ENCODE results near the gene KIAA0753. TPM values are rescaled to one million over a fixed set of nuclear protein-coding genes. Genes with fewer than 3 reads are reported as not detected.

KIAA0753 gene
- total RNA-seq, 1 donor from 2014 or later, result 7.0 TPM

- no peak overlapping the region for H3K4me3 ChIP-seq
- H3K27me3 ChIP-seq (ENCODE audit: low read depth), result peaks cover 22% of the 10 kb centered on the region
- no peaks in the 10 kb centered on the region for H3K9me3 ChIP-seq (replicated peaks)
- no peaks in the 10 kb centered on the region for H3K36me3 ChIP-seq
- intact Hi-C loops (cut with micrococcal nuclease), result no loop called here
- DNase-seq, result no peak
- TF ChIP-seq CTCF (IDR thresholded peaks at IDR 0.05; ENCODE audit: borderline replicate concordance), result no peak
- no peak overlapping the region for H3K27ac ChIP-seq (replicated peaks)
- H3K4me1 ChIP-seq, result peaks cover 7% of the 10 kb centered on the region
Measured at GRCh38 chr17:6560496-6560895, 80.0 kb downstream of the KIAA0753 start.

GRCh38 chr17:6559753-6560215 is 80.7 kb downstream of the KIAA0753 start:
- no peak overlapping the region for H3K4me3 ChIP-seq
- H3K9me3 ChIP-seq (replicated peaks), result no peaks in the 10 kb centered on the region
- H3K36me3 ChIP-seq, result no peaks in the 10 kb centered on the region
- no peak for TF ChIP-seq CTCF (IDR thresholded peaks at IDR 0.05; ENCODE audit: borderline replicate concordance)
- intact Hi-C loops (cut with micrococcal nuclease), result no loop called here
- no peak overlapping the region for H3K27ac ChIP-seq (replicated peaks)
- peaks cover 14% of the 10 kb centered on the region for H3K4me1 ChIP-seq
- no peak for DNase-seq
- peaks cover 27% of the 10 kb centered on the region for H3K27me3 ChIP-seq (ENCODE audit: low read depth)

DNA sequence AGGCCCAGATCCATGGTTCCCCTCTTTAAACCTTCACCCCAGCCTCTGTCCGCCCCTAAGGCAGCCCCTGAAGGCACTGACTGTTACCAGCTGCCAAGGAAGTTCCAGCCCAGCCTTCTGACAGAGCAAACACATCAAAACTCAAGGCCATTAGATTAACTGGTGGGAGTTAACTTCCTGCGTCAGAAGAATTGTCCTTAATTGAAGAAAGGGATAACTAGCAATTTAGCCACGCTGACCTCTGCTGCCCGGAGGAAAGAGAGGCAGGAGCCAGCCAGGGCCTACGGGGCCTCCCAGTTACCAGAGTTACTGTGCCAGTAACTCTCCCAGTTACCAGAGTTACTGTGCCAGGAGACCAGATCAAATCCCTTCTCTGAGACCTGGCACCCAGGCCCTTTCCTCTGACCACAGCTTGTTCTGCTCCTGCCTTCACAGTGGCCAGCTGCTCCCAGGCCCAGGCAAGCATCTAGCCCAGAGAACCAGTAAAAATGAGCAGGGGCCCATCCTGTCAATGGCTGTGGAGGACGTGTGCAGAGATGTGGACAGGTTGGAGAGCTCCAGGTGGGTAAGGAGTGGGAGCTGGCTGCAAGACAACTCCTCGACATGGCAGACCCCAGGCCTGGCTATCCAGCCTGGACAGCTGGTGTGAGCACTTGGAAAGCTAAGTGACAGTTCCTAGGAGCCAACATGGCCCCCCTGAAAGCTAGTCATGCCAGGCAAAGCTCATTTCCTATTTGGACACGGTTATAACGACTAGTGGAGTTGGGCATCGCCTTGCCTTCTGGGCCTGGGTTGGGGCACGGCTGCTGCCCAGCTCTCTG is 81.4 kb downstream of the KIAA0753 start:
- peaks cover 16% of the 10 kb centered on the region for H3K4me1 ChIP-seq
- intact Hi-C loops (cut with micrococcal nuclease), result no loop called here
- no peak overlapping the region for H3K27ac ChIP-seq (replicated peaks)
- no peaks in the 10 kb centered on the region for H3K36me3 ChIP-seq
- TF ChIP-seq CTCF (IDR thresholded peaks at IDR 0.05; ENCODE audit: borderline replicate concordance), result no peak
- no peak overlapping the region for H3K4me3 ChIP-seq
- peaks cover 33% of the 10 kb centered on the region for H3K27me3 ChIP-seq (ENCODE audit: low read depth)
- no peak for DNase-seq
- H3K9me3 ChIP-seq (replicated peaks), result no peaks in the 10 kb centered on the region

DNA sequence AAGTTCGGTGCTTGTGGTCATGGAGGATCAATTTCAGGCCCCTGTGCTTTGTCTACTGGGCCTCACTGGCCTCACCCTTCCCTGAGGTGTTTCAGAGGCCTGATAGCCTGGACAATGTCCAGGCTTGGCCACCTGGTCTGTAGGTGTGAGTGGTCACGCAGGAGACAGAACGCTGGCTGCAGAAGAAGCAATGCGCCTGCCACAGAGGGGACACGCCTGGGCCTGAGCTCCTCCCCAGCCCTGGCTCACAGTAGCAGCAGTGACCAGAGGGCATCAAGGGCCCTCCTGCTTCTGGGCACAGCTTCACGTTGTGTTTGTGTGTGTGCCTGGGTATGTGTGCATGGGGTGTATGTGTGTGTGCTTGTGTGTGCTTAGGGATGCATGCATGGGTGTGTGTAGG is 82.2 kb downstream of the KIAA0753 start:
- H3K4me3 ChIP-seq, result no peak overlapping the region
- peaks cover 16% of the 10 kb centered on the region for H3K4me1 ChIP-seq
- TF ChIP-seq CTCF (IDR thresholded peaks at IDR 0.05; ENCODE audit: borderline replicate concordance), result no peak
- H3K9me3 ChIP-seq (replicated peaks), result no peaks in the 10 kb centered on the region
- no peak for DNase-seq
- intact Hi-C loops (cut with micrococcal nuclease), result no loop called here
- no peaks in the 10 kb centered on the region for H3K36me3 ChIP-seq
- H3K27me3 ChIP-seq (ENCODE audit: low read depth), result peaks cover 42% of the 10 kb centered on the region
- no peak overlapping the region for H3K27ac ChIP-seq (replicated peaks)

DNA sequence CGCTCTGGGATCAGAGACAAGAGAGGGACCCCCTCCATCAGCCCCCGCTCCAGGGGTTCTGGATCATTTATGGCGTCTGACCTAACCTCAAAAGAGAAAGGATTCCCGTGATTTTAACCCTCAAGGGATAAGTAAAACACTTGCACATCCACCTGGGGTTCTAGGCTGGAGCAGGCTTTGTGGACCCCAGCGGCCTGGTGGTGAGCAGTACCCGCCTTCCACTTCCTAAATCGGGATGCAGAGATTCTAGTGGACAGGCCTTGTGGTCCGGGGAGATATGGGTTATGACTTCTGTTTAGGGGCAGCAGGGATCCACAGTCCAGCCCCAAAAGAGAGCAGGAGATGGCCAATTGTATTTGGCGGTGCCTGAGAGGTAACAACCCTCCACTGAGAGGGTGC is 83.5 kb downstream of the KIAA0753 start:
- intact Hi-C loops (cut with micrococcal nuclease), result no loop called here
- peak overlapping the region; percentile 67 for H3K4me3 ChIP-seq
- no peaks in the 10 kb centered on the region for H3K9me3 ChIP-seq (replicated peaks)
- no peaks in the 10 kb centered on the region for H3K36me3 ChIP-seq
- peaks cover 52% of the 10 kb centered on the region for H3K27me3 ChIP-seq (ENCODE audit: low read depth)
- H3K27ac ChIP-seq (replicated peaks), result no peak overlapping the region
- no peak for DNase-seq
- TF ChIP-seq CTCF (IDR thresholded peaks at IDR 0.05; ENCODE audit: borderline replicate concordance), result no peak
- peaks cover 18% of the 10 kb centered on the region for H3K4me1 ChIP-seq

Measured in left ventricle myocardium inferior (tissue), 1 donor.